ENCODE measurements around the gene CDK5RAP3. TPM values are rescaled to one million over a fixed set of nuclear protein-coding genes. Genes with fewer than 3 reads are reported as not detected.

The CDK5RAP3 gene
- polyA plus RNA-seq, 4 donors = 169 to 721 (median 374) TPM

- DNase-seq = no peak
- Histone ChIP-seq H3K36me3 (ENCODE audit: control insufficient read depth in 3 of 3, insufficient read depth in 2 of 3, low read depth in 1 of 3, low read length in 3 of 3) (no peaks in the 10 kb centered on the region), H3K27me3 (ENCODE audit: control insufficient read depth in 3 of 3, insufficient read depth in 3 of 3, low read length in 3 of 3) (peaks cover 0 to 2% (median 0%) of the 10 kb centered on the region in 3 donors), H3K27ac (ENCODE audit: low read depth in 1 of 3, low read length in 2 of 3) (no peak overlapping the region), H3K9me3 (ENCODE audit: control insufficient read depth in 2 of 2, insufficient read depth in 1 of 2, low read depth in 1 of 2, low read length in 1 of 2) (no peaks in the 10 kb centered on the region), H3K4me1 (ENCODE audit: control insufficient read depth in 3 of 3, insufficient read depth in 2 of 3, low read depth in 1 of 3, low read length in 2 of 3) (no peaks in the 10 kb centered on the region), H3K4me3 (ENCODE audit: low read depth in 1 of 3, low read length in 3 of 3) (no peak overlapping the region)
- FAIRE-seq = no peak
- WGBS, 3 donors = 69 to 80% (median 69%) methylated on average over 5 of the region's 5 CpGs
Observed at GRCh38 chr17:47993964-47994363, 23.1 kb downstream of the CDK5RAP3 start.

GRCh38 chr17:47994724-47995123 is 23.8 kb downstream of the CDK5RAP3 start:
- no peaks in the 10 kb centered on the region for H3K9me3 ChIP-seq (ENCODE audit: control insufficient read depth in 2 of 2, insufficient read depth in 1 of 2, low read depth in 1 of 2, low read length in 1 of 2)
- no peak overlapping the region for H3K4me3 ChIP-seq (ENCODE audit: low read depth in 1 of 3, low read length in 3 of 3)
- H3K36me3 ChIP-seq (ENCODE audit: control insufficient read depth in 3 of 3, insufficient read depth in 2 of 3, low read depth in 1 of 3, low read length in 3 of 3) = no peaks in the 10 kb centered on the region
- peaks cover 0 to 2% (median 0%) of the 10 kb centered on the region in 3 donors for H3K27me3 ChIP-seq (ENCODE audit: control insufficient read depth in 3 of 3, insufficient read depth in 3 of 3, low read length in 3 of 3)
- no peak for DNase-seq
- WGBS, 3 donors = 62 to 80% (median 66%) methylated on average over 4 of the region's 4 CpGs
- FAIRE-seq = no peak
- H3K27ac ChIP-seq (ENCODE audit: low read depth in 1 of 3, low read length in 2 of 3) = no peak overlapping the region
- no peaks in the 10 kb centered on the region for H3K4me1 ChIP-seq (ENCODE audit: control insufficient read depth in 3 of 3, insufficient read depth in 2 of 3, low read depth in 1 of 3, low read length in 2 of 3)

- no peaks in the 10 kb centered on the region for H3K9me3 ChIP-seq (ENCODE audit: control insufficient read depth in 2 of 2, insufficient read depth in 1 of 2, low read depth in 1 of 2, low read length in 1 of 2)
- WGBS, 3 donors = 69 to 85% (median 72%) methylated on average over 11 to 13 of the region's 13 CpGs
- peaks cover 0 to 2% (median 0%) of the 10 kb centered on the region in 3 donors for H3K27me3 ChIP-seq (ENCODE audit: control insufficient read depth in 3 of 3, insufficient read depth in 3 of 3, low read length in 3 of 3)
- FAIRE-seq = no peak
- no peaks in the 10 kb centered on the region for H3K36me3 ChIP-seq (ENCODE audit: control insufficient read depth in 3 of 3, insufficient read depth in 2 of 3, low read depth in 1 of 3, low read length in 3 of 3)
- H3K4me3 ChIP-seq (ENCODE audit: low read depth in 1 of 3, low read length in 3 of 3) = no peak overlapping the region
- no peak for DNase-seq
- H3K4me1 ChIP-seq (ENCODE audit: control insufficient read depth in 3 of 3, insufficient read depth in 2 of 3, low read depth in 1 of 3, low read length in 2 of 3) = no peaks in the 10 kb centered on the region
- H3K27ac ChIP-seq (ENCODE audit: low read depth in 1 of 3, low read length in 2 of 3) = no peak overlapping the region
Observed at GRCh38 chr17:47995241-47995935, 24.5 kb downstream of the CDK5RAP3 start.

- no peak for FAIRE-seq
- H3K27ac ChIP-seq (ENCODE audit: low read depth in 1 of 3, low read length in 2 of 3) = no peak overlapping the region
- DNase-seq = no peak
- 53 to 72% (median 57%) methylated on average over 9 of the region's 9 CpGs for WGBS, 3 donors
- H3K4me1 ChIP-seq (ENCODE audit: control insufficient read depth in 3 of 3, insufficient read depth in 2 of 3, low read depth in 1 of 3, low read length in 2 of 3) = no peaks in the 10 kb centered on the region
- H3K4me3 ChIP-seq (ENCODE audit: low read depth in 1 of 3, low read length in 3 of 3) = no peak overlapping the region
- H3K27me3 ChIP-seq (ENCODE audit: control insufficient read depth in 3 of 3, insufficient read depth in 3 of 3, low read length in 3 of 3) = peaks cover 0 to 2% (median 0%) of the 10 kb centered on the region in 3 donors
- H3K36me3 ChIP-seq (ENCODE audit: control insufficient read depth in 3 of 3, insufficient read depth in 2 of 3, low read depth in 1 of 3, low read length in 3 of 3) = no peaks in the 10 kb centered on the region
- H3K9me3 ChIP-seq (ENCODE audit: control insufficient read depth in 2 of 2, insufficient read depth in 1 of 2, low read depth in 1 of 2, low read length in 1 of 2) = no peaks in the 10 kb centered on the region
Observed at GRCh38 chr17:47996201-47996600, 25.3 kb downstream of the CDK5RAP3 start.

GRCh38 chr17:47997586-47997985 is 26.7 kb downstream of the CDK5RAP3 start:
- 80 to 89% (median 88%) methylated on average over 7 of the region's 7 CpGs for WGBS, 3 donors
- DNase-seq (no peak), FAIRE-seq (no peak)
- H3K36me3 ChIP-seq (ENCODE audit: control insufficient read depth in 3 of 3, insufficient read depth in 2 of 3, low read depth in 1 of 3, low read length in 3 of 3) = no peaks in the 10 kb centered on the region
- H3K4me1 ChIP-seq (ENCODE audit: control insufficient read depth in 3 of 3, insufficient read depth in 2 of 3, low read depth in 1 of 3, low read length in 2 of 3) = peaks cover 0 to 5% (median 0%) of the 10 kb centered on the region in 3 donors
- H3K27me3 ChIP-seq (ENCODE audit: control insufficient read depth in 3 of 3, insufficient read depth in 3 of 3, low read length in 3 of 3) = peaks cover 0 to 2% (median 0%) of the 10 kb centered on the region in 3 donors
- no peak overlapping the region for H3K4me3 ChIP-seq (ENCODE audit: low read depth in 1 of 3, low read length in 3 of 3)
- H3K9me3 ChIP-seq (ENCODE audit: control insufficient read depth in 2 of 2, insufficient read depth in 1 of 2, low read depth in 1 of 2, low read length in 1 of 2) = no peaks in the 10 kb centered on the region
- H3K27ac ChIP-seq (ENCODE audit: low read depth in 1 of 3, low read length in 2 of 3) = no peak overlapping the region

- no peak overlapping the region for H3K27ac ChIP-seq (ENCODE audit: low read depth in 1 of 3, low read length in 2 of 3)
- H3K36me3 ChIP-seq (ENCODE audit: control insufficient read depth in 3 of 3, insufficient read depth in 2 of 3, low read depth in 1 of 3, low read length in 3 of 3) = no peaks in the 10 kb centered on the region
- peaks cover 0 to 2% (median 0%) of the 10 kb centered on the region in 3 donors for H3K27me3 ChIP-seq (ENCODE audit: control insufficient read depth in 3 of 3, insufficient read depth in 3 of 3, low read length in 3 of 3)
- H3K9me3 ChIP-seq (ENCODE audit: control insufficient read depth in 2 of 2, insufficient read depth in 1 of 2, low read depth in 1 of 2, low read length in 1 of 2) = no peaks in the 10 kb centered on the region
- WGBS, 3 donors = 90 to 95% (median 92%) methylated on average over 7 of the region's 7 CpGs
- DNase-seq (no peak), FAIRE-seq (no peak)
- no peak overlapping the region for H3K4me3 ChIP-seq (ENCODE audit: low read depth in 1 of 3, low read length in 3 of 3)
- peaks cover 0 to 8% (median 0%) of the 10 kb centered on the region in 3 donors for H3K4me1 ChIP-seq (ENCODE audit: control insufficient read depth in 3 of 3, insufficient read depth in 2 of 3, low read depth in 1 of 3, low read length in 2 of 3)
Observed at GRCh38 chr17:47998044-47998443, 27.1 kb downstream of the CDK5RAP3 start.

- H3K4me1 ChIP-seq (ENCODE audit: control insufficient read depth in 3 of 3, insufficient read depth in 2 of 3, low read depth in 1 of 3, low read length in 2 of 3) = peaks cover 0 to 10% (median 0%) of the 10 kb centered on the region in 3 donors
- DNase-seq (peak in 1 of 2 donors; percentile 17), FAIRE-seq (no peak)
- H3K36me3 ChIP-seq (ENCODE audit: control insufficient read depth in 3 of 3, insufficient read depth in 2 of 3, low read depth in 1 of 3, low read length in 3 of 3) = no peaks in the 10 kb centered on the region
- H3K9me3 ChIP-seq (ENCODE audit: control insufficient read depth in 2 of 2, insufficient read depth in 1 of 2, low read depth in 1 of 2, low read length in 1 of 2) = no peaks in the 10 kb centered on the region
- H3K27ac ChIP-seq (ENCODE audit: low read depth in 1 of 3, low read length in 2 of 3) = no peak overlapping the region
- H3K4me3 ChIP-seq (ENCODE audit: low read depth in 1 of 3, low read length in 3 of 3) = no peak overlapping the region
- 25 to 42% (median 29%) methylated on average over 4 of the region's 4 CpGs for WGBS, 3 donors
- H3K27me3 ChIP-seq (ENCODE audit: control insufficient read depth in 3 of 3, insufficient read depth in 3 of 3, low read length in 3 of 3) = peaks cover 0 to 7% (median 0%) of the 10 kb centered on the region in 3 donors
Observed at GRCh38 chr17:47999582-47999981, 28.7 kb downstream of the CDK5RAP3 start.

- peaks cover 0 to 10% (median 0%) of the 10 kb centered on the region in 3 donors for H3K4me1 ChIP-seq (ENCODE audit: control insufficient read depth in 3 of 3, insufficient read depth in 2 of 3, low read depth in 1 of 3, low read length in 2 of 3)
- 77 to 85% (median 83%) methylated on average over 1 of the region's 1 CpG for WGBS, 3 donors
- no peak for DNase-seq
- no peak overlapping the region for H3K4me3 ChIP-seq (ENCODE audit: low read depth in 1 of 3, low read length in 3 of 3)
- H3K27ac ChIP-seq (ENCODE audit: low read depth in 1 of 3, low read length in 2 of 3) = no peak overlapping the region
- no peaks in the 10 kb centered on the region for H3K9me3 ChIP-seq (ENCODE audit: control insufficient read depth in 2 of 2, insufficient read depth in 1 of 2, low read depth in 1 of 2, low read length in 1 of 2)
- no peaks in the 10 kb centered on the region for H3K36me3 ChIP-seq (ENCODE audit: control insufficient read depth in 3 of 3, insufficient read depth in 2 of 3, low read depth in 1 of 3, low read length in 3 of 3)
- FAIRE-seq = no peak
- peaks cover 0 to 6% (median 0%) of the 10 kb centered on the region in 3 donors for H3K27me3 ChIP-seq (ENCODE audit: control insufficient read depth in 3 of 3, insufficient read depth in 3 of 3, low read length in 3 of 3)
Observed at GRCh38 chr17:48001197-48001596, 30.3 kb downstream of the CDK5RAP3 start.
